GM21423 (cell line): ENCODE data around the gene INTS6.

Source experiments
- ATAC-seq: cut with Tn5 transposase; IDR thresholded peaks from one replicate; pipeline ENCODE4 v1.9.1; 2021; ENCODE audit warnings: mild to moderate bottlenecking, moderate library complexity; ENCODE audit not compliant: unreplicated experiment

INTS6 gene

DNA sequence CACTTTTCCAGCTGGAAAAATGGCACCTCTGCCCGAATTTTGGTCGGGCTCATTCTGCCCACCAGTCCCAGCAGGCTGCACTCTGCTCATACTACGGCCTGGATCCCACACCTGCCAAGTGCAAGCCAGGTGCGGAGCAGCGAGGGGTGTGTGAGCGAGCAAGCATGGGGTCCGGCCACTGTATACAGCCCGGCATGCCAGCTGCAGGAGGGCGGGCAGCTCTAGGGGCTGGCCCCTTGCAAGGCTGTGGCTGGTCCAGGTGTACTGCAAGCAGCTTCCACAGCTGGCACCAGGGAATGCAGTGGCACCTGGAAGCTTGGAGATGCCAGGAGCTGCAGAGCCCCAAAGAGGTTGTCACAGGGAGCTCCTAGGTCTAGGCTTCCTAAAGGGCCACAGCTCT lies 2.7 kb upstream of the INTS6 start:
- ATAC-seq: no peak

DNA sequence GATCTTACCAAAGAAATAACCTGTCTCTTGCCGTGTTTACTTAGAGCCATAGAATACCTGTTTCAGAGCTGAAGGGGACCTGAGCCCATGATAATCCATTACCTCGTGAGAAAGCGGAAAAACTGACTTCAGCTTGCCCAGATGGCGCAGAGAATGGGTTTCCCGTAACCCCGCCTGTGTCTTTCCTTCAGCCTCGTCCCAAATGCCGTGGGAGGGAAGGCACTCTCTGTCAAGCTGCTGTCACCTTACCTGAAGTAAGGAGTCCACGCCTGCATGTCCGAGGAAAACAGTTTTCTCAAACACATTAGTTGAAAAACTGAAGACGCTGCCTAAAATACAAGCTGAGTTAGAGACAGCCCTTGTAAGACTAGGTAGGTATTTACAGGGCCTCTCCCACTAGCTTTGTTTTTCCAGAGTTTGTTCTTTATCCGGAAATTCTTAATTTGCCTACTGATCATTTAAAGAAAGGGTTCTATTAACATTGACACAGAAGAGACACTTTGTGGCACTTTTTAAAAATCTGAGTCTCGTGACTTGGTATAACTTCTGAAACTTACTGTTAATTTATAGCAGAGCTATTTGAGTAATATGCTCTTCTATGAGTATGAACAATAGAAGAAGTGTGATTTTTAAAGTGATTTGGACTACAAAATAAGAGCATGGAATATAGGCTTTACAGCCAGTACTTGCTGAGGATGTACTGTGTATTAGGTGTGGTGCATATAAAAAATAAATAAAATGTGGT lies 1.3 kb upstream of the INTS6 start:
- no peak for ATAC-seq

- peak; percentile 43 for ATAC-seq
Observed at GRCh38 chr13:51453207-51453958, 547 bp upstream of the INTS6 start.

- ATAC-seq: peak; percentile 25
Observed at GRCh38 chr13:51451467-51452360, 1.1 kb downstream of the INTS6 start.

GRCh38 chr13:51451134-51451466 lies 1.7 kb downstream of the INTS6 start:
- ATAC-seq: no peak

DNA sequence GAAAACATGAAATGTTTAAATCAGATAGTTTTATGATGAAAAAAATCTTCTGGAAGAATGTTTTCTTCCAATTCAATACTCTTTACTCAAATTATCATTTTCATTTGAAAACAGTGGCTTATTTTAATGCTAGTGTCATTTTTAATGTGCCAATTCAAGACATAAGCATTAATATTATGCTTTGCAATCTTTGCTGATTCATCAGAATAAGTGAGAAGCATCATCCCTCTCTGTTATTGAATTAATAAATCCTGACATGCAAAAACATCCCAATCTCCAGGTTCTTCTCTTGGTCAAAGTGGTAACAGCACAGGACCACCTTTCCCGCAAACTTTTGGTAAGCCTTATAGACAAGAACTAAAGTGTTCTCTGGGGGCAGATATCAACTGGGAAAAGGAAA lies 3.8 kb downstream of the INTS6 start:
- no peak for ATAC-seq

DNA sequence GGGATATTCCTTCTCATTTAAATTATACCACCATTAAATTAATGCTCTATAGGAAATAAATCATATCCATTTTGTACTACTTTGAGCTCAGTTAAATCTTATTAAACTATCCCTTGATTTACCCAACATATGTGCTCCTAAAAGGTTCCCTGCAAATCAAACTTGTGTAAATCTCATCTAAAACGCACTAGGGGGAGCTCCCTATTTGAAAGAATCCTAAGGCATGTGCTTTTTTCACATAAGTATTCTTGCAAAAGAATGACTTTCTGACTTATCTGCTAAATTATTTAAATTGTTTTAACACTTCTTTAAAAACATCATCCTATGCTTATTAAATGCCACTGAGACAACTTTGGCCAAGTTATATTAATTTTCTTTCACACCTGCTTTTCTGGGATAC lies 7.9 kb downstream of the INTS6 start:
- ATAC-seq: no peak

DNA sequence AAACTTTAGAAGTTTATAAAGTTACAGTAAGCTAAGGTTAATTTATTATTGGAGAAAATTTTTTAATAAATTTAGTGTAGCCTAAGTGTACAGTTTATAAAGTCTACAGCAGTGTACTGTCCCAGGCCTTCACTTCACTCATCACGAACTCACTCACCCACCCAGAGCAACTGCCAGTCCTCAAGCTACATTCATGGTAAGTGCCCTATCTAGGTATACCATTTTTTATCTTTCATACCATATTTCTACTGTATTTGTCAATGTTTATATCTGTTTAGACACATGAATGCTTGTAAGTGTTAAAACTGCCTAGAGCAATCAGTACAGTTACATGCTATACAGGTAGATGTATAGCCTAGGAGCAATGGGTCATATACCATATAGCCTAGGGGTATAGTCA lies 12.5 kb downstream of the INTS6 start:
- ATAC-seq: no peak

DNA sequence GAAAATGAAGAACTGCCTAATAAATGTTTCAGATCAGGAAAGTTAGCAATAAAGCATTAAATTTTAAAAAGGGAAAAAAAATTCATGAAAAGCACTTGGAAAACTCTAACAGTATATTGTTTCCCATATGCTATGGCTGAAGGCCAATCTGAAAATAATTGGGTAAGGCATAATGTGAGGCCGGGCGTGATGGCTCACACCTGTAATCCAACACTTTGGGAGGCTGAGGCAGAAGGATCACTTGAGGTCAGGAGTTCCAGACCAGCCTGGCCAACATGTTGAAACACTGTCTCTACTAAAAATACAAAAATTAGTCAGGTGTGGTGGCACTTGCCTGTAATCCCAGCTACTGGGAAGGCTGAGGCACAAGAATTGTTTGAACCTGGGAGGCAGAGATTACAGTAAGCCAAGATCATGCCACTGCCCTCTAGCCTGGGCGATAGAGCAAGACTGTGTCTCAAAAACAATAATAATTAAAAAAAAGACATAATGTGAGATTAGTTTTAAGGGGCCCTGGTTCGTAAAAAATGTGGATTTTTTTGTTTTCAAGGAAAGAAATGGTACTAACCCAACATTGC lies 15.2 kb downstream of the INTS6 start:
- ATAC-seq: no peak

DNA sequence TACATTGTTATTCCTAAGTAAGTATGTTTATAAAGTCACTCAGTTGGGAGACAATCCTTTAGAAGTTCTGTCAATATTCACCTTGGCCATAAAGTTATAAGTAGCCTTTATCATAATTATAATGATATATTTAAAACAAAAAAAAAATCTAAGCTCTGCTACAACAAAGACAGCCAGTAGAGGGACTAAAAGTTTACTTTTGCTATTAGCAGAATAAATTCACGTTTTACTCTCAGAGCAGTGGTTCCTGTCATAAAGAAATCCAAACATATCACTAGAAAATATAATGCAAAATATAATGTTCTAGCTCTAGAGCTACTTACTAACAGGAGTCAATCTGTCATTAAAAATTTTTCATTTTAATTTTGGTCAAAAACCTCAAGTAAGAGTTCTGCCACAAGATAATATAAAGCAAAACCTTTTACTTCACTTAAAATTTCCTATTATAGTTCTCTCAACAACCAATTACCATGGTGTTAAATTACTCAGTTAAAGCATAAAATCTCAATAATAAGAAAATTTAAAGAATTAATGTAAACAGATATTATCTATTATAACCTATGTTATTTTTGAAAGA lies 17.7 kb downstream of the INTS6 start:
- no peak for ATAC-seq

DNA sequence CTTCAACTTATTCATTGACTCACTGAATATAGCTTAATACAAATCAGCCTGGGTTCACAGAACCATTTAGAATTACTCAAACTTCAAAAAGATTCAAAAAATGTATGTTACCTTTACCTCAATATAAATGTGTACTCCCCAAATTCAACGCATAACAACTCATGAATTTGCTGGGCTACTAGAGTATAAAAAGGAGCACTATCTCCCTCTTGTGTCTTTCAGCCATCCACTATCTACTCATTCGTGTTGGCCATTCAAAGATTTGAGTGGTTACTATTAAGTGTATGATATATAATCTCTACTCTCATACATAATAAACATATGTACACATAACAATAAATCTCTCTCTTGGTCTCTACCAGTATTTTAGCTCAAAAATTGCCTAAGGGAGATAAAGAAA lies 20.3 kb downstream of the INTS6 start:
- no peak for ATAC-seq

DNA sequence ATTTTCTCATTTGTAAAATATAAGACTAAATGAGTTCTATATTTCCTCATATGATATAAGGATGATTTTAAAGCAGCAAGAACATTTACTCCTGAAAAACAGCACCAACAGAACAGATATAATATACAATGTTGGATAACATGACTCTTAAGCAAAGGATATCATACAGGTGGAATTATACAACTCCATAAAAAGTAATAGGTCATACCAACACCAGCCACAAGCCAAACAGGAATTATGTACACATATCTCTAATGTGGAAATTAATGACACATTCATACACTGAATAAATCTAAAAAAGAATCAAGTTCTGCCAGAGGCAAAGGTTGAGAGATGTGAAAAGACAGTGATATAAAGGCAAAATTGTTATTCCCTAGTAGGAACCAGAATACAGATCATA lies 25.9 kb downstream of the INTS6 start:
- no peak for ATAC-seq

DNA sequence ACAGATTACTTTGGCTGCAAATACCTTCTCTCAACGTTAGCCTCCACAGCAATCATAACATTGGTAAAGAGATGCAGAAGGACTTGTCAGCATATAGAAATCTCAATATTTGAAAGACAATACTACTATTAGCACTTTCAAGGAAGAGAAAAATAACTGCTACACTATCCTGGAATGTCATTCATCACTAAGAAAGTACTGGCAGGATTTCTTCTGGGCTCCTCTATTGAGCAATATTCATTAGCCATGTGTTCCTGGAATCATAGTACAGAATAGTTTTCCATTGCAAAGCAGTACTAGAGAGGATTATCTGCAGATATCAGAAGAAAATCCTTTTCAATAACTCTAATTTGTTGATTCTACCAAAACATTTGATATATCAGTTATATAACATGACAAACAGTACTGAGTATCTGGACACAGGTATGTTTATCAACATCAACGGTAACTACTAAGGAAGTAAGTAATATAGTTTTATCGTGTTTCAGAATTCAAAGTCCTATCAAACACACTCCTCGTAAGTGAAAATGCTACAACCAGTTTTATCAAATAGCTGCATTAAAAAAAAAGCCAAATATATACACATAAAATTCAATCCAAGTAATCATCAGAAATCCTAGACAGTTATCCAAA lies 27.3 kb downstream of the INTS6 start:
- ATAC-seq: no peak

GRCh38 chr13:51423766-51424165 lies 29.1 kb downstream of the INTS6 start:
- ATAC-seq: no peak

DNA sequence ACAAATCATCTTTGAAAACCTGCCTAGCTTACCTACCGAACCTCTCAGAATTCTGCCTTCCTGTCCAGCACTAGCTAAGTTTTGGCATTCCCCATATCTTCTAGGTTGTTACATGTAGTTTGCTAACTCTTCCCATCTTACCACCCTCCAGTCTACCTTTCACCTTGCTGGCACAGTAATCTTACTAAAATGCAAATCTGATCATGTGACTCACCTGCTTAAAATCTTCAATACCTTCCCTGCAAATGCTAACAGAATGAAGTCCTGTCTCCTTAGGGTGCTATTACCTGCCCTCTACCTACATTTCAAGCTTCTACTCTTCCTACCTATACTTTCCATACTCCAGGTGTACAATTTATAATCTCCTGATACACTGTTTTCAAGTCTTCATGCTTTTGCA lies 30.4 kb downstream of the INTS6 start:
- ATAC-seq: no peak

GRCh38 chr13:51420681-51421490 lies 31.9 kb downstream of the INTS6 start:
- no peak for ATAC-seq

DNA sequence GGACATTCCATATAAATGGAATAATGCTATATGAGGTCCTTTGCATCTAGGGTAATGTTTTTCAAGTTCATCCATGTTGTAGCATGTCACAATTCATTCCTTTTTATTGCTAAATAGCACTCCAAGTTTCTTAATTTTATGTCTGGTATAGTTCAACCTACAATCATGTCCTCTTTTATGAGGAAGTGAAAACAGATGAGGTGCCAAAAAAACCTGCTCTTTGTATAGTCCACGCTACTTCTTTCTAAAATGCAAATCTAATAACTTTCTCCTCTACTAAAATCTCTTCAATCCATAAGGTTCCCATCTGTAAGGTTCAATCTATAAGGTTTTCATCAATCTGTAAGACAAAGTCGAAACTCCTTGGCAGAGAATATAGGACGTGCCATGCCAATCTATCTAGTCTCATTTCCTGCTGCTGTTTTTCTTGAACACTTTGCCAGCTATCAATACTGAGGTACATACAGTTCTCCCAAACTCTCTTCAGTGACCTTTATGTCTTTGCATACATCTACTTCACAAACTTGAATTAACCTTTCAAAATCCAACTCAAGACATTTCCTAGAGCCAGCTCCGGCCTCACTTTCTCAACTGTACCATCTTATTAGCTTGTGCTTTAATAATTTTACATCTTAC lies 33.7 kb downstream of the INTS6 start:
- ATAC-seq: peak; percentile 59

DNA sequence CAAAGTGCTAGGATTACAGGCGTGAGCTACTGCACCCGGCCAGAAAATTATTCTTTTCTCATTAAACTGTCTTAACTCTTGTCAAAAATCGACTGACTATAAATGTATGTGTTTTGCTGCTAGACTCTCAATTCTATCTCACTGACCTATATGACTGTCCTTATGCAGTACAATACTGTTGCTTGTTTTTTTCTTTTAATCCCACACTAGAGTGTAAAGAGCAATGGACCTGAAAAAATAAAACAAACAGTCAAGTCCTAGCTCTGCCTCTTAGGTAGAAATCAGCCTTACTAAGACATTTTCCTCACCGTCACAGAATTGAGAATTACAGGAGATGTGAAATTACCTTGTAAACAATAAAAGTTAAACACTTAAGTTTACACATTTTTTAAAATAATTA lies 35.1 kb downstream of the INTS6 start:
- ATAC-seq: no peak

GRCh38 chr13:51416107-51416506 lies 36.7 kb downstream of the INTS6 start:
- no peak for ATAC-seq
